HG03460 (cell line): Measurements from ENCODE around the gene KCNAB3.

Source experiments
- ATAC-seq: cut with Tn5 transposase; IDR thresholded peaks from one replicate; pipeline ENCODE4 v1.9.1; 2021; ENCODE audit not compliant: unreplicated experiment

KCNAB3 gene

GRCh38 chr17:7881276-7882054 is 48.2 kb downstream of the KCNAB3 start:
- no peak for ATAC-seq

DNA sequence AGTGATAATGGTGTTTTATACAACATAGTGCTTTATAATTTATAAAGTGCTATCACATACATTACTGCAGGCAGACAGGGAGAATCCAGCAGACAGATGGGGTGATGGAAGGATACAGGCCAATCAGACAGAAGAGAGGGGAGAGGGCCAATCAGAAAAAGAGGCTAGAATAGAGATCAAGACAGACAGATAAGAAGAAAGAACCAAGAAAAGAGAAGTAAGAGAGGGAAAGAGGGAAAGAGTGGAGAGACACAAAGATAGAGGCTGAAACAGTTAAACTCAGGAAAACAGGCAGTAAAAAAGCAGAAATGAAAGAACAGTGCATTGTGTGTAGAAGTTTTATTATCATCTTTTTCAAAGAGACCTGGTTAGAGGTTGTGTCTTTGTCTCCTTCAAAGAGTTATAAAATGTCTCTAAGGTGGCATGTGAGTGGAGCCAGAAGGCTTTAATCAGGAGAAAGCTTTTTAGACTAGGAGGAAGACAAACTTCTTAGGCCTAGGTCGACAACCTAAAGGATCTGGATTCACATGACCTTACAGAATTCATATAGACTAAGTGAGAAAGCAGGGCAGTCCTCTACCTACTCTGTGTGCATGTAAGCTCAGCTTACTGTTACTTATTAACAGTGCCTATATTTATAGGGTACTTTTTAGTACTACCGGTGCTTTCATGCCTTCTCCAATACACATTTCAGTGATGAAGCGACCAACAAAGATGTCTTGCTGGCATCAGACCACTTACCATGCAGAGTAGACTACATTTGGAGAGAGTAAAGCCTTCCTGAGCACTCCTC is 49.4 kb downstream of the KCNAB3 start:
- ATAC-seq: no peak

DNA sequence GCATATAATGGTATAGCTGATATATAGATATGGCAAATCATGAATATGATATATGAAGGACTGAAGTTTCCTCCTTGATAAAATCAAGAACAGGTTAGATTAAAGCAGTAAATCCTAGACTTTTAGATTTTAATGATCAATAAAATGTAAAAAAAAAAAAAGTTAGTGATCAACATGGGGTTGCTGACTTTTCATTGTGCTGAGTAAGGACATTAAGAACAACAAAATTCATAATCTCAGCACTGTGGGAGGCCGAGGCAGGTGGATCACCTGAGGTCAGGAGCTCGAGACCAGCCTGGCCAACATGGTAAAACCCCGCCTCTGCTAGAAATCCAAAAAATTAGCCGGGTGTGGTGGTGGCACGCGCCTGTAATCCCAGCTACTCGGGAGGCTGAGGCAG is 51.4 kb downstream of the KCNAB3 start:
- ATAC-seq: no peak

DNA sequence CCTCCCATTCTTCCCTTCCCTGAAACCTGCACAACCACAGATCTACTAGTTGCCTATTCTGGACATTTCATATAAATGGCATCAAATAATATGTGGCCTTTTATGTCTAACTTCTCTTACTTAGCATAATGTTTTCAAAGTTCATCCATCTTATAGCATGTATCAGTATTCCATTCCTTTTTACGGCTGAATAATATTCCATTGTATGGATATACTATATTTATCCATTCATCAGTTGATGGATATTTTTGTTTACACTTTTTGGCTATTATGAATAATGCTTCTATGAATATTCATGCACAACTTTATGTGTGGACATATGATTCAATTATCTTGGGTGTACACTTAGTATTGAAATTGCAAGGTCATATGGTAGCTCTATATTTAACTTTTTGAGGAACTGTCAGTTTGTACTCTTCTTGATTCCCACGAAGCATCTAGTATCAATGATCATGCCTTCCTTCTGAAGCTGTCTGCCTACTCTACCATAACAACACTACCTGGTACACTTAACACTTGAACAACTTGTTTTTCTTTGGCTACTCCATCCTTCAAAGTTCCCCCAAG is 53.8 kb downstream of the KCNAB3 start:
- ATAC-seq: no peak

DNA sequence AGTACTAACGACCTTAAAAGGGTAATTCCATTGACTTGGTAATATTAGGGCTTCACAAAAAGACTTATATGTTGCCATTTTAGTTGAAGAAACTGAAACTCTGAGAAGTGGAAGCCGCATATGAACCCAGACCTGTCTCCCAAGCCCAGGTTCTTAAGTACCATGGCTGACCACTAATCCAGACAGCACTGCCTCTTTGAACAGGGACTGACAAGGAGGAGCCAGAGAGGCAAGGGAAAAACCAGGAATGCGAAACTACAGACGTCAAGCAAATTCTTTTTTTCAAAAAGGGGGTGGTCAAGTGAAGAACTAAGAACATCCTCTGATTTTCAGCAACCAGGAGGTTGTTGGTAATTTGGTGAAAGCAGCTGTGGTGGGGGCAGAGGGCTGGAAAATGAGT is 56.6 kb downstream of the KCNAB3 start:
- no peak for ATAC-seq
